ENCODE data around the gene CDK5RAP2.
"Not testable (repeated sequence)": the region's sequence is repeated elsewhere in the genome, so short reads cannot be mapped to it uniquely, and the experiment has no call there.

CDK5RAP2 gene

DNA sequence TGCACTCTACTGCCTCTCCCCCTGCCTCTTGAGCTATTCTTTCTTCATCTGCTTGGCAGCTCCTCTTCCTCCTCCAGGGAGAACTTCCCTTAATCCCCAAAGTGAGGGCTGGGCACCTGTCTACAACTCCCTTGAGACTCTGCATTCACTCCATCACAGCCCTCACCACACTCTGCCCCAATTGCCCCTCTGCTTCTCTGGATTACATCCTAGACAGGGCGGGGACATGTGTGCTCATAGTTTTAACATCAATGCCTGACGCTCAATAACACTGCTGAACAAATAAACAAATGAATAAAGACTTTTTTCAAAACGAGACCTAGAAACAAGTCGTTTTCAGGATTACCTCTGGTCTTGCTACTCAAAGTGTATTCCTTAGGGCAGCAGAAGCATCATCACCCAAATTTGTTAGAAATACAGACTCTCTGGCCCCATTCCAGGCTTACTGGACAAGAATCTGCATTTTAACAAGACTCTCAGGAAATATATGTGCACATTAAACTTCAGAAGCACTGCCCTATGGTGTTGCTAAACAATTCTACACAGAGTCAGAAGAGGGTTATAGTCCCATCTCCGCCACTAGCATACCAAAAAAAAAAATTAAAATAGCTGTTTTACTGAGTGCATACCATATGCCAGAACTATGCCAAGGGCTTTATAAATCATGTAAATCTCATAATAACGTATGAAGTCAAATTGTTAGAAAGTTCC is 115.6 kb downstream of the CDK5RAP2 start:
- no peak for DNase-seq

DNA sequence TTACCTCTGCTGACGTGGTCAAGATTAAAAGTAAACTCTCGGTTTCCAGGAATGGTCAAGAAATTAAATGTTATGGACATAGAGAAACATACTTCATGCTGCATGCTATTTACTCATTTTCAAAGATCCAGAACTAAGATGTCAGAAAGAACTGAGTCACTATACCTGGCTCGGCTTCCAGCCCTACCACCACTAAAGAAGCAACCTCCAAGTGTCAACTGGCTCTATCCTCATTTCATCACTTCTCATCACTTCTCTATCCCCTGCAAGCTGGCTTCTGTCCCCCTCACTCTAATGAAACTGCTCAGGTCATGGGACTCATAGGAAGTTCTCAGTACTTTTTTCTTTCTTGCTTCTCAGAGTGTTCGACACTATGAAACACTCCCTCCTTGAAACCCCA is 116.2 kb downstream of the CDK5RAP2 start:
- no peak for DNase-seq

DNA sequence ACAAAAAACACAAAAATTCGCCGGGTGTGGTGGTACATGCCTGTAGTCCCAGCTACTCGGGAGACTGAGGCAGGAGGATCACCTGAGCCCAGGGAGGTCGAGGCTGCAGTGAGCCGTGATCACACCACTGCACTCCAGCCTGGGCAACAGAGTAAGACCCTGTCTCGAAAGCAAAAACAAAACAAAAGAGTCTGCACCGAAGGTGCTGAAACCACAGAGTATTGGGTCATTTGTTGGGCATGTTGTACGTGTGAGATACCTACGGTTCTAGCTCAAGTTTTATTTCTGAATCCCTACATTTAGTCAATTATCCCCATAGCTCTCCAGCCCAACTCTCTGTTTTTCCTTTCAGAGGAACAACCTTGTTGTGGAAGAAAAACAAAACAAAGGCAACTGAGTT is 118.3 kb downstream of the CDK5RAP2 start:
- DNase-seq: not testable (repeated sequence)

DNA sequence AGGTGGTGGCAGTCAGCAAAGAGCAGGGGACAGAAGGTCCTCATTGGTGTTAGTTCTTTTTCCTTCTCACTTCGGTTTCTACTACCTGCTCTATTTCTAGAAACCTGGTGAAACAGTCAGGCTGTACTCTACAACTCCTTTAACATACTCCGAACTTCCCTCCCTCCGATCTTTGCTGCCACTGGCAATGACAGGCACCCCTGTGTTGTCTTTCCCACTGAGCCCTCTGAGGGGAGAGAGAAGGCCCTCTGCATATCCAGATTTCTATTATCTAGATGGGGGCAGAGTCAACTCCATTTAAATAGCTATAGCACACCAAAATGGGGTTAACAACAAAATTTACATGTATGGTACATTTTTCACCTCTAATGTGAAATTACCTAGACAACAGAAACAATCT is 123.7 kb downstream of the CDK5RAP2 start:
- no peak for DNase-seq

DNA sequence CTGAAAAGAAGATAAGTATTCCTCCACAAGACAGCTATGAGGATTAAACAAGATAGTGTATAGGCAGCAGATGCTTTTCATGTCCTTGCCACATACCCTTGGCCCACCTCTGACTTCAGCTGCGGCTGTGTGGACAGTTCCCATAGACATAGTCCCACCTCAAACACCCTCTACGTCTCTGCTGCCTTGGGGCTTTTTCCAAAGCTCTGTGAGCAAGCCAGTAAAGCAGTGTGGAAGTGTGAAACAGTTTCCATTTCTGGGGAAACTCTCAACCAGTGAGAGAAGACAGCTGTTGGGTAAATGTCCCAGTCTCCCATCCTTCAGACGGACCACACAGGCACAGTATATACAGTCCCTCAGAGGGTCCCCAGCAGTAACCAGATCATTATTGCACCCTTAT is 125.5 kb downstream of the CDK5RAP2 start:
- no peak for DNase-seq

DNA sequence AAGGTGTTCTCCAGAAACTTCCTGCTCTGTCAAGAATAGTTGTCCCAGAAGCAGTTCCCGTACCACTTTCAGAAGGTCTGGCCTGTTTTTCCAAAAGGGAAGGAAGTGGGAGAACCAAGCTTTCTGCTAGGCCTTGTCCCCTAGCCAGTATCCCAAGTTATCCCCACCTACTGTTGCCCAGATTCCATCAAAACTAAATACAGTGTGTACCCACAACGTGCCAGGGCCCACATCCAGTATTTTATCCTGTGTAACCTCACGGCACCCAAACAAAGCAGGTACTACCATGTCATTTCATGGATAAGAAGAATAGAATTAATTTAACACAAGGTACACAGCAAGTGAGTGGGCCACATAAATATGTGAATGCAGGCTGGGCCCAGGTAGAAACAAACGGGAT is 126.2 kb downstream of the CDK5RAP2 start:
- DNase-seq: no peak

DNA sequence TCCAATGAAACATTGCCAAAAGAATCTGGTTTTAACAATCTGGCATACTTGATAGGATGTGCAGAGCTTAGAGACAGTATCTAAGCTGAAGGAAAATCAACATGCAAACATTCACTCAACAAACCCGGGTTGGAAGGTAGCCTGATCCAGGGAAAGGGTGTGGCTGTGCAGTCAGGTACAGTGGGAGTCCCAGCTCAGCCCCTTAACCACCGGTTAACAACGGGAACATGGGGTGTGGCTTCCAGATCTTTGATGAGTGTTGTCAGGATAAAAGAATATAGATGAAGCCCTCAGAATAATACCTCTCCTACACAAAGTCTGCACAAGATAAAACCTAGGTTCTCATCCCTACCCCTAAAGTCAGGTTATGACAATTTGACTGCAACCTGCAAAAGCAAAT is 127.3 kb downstream of the CDK5RAP2 start:
- DNase-seq: no peak

DNA sequence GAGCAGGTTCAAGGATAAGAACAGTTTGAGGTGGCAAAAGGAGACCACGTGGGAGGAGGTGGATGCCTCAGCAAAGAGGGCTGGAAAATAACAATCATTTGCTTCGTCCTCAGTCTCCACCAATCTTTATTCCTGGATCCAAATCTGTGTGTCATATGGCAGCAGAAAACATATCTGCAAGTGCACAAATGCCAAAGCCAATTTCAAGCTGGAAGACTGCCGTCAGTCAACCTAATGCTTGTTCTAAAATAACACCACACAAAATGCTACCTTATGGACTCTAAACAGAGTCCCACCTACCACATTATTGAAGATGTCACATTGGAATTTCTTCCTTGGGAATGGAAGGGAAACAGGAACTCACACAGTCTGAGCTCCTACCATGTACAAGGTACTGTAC is 129.1 kb downstream of the CDK5RAP2 start:
- no peak for DNase-seq

DNA sequence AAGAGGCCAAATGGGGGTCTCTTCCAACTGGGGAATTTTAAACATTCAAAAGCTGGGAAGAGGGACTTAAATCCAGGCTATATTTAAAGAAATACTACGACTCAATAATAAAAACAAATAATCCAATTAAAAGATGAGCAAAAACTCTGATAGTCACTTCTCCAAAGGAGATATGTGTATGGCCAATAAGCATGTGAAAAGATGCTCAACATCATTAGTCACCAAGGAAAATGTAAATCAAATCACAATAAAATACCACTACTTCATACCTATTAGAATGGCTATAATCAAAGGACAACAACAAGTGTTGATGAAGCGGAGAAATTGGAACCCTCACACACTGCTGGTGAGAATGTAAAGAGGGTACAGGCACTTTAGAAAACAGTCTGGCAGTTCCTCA is 130.4 kb downstream of the CDK5RAP2 start:
- no peak for DNase-seq

DNA sequence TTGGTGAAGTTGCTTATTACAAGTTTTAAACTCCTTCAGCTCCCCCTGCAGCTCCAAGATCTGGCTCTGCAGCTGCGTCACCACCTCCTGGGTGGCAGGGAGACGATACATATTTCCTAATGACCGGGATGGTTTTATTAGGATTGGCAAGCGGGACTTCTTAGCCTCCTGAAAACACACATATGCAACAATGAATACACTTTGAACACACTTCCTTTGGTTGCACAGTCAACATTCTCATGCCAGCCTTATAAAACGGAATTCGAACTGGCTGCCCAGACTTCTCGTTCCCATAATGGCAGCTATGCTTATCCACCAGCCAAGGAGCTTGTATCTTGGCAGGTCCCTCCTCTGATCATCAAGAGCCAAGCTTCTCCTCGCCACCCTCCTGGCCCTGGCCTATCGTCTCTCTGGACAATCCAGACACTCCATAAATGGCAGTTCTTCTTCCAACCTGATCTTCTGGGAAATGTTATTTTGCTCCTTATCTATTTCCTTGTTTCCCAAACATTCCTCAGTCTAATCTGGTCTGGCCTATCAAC is 131.9 kb downstream of the CDK5RAP2 start:
- DNase-seq: no peak

DNA sequence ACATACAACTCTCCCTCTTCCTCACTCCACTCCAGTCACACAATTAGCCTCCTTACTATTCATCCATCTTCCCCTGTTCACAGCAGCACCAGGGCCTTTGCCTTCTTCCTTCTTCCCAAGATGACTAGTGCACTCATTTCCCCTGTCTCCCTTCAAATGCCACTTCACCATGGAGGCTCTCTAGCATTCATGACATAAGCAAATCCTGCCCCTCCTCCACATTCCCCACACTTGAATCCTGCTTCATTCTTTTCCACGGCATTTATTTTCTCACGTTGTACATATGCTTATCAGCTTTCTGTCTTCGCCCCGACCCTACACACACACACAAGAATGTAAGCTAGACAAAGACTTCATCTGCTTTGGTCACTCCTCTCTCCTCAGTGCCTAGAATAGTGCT is 133.3 kb downstream of the CDK5RAP2 start:
- peak in 1 of 3 donors; percentile 35 for DNase-seq

DNA sequence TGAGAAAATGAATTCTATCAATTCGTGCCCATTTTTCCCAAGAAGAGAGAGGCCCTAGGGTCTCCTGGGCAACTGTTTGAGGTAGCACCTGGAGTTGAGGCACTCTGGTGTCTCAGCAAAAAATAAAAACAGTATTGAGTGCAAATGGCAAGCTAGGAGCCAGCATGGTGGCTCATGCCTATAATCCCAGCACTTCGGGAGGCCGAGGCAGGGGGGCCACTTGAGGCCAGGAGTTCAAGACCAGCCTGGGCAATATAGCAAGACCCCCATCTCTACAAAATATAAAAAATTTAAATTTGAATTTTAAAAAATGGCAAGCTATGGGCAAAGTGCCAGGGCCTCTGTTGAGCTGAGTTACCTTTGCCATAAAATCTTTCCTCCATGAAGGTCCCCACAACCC is 136.0 kb downstream of the CDK5RAP2 start:
- DNase-seq: no peak

DNA sequence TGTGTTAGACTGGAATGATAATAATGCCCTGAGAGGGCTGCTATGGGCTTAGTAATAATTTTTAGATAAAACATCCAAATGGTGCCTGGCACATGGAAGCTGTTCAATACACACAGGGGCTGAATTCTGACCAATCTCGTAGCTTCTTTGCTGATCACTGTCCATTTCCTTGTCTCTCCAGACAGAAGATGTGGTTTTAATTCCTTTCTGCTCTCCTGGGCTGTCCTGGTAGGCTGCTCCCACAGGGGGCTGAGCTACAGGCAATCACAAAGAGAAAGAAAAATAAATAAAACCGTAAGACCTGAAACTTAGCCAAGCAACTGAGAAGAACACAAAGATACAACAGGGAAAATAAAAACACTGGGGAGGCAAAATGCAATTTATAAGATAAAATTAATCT is 136.5 kb downstream of the CDK5RAP2 start:
- no peak for DNase-seq

DNA sequence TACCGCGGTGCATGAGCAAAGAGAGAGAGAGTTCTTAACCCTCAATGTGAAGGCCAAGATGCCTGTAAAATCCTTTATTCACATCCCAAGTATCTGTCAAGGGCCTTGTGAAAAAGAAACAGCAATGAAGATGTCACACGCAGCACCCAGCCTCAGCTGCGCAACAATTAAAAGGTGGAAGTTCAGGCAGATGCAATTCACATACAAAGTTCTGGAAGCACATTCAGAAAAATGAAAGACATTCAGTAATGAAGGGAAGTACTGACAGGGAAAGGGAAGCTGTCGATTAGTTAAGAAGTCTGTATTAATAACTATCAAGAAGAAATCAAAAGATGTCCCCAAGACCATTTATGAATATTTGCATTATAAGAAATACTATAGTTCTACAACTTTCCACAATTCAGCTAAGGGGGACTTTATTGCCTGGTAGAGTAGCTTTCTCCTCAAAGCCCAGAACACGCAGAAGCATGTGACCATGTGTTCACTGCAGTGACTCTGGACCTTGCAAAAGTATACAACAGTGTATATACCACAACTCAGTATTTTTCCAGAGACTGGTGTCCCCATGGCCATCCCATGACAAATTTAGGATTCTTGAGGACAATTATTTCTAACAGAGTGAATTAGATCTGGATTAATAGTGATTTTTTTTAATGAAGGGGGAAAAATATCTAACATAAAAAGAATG is 137.5 kb downstream of the CDK5RAP2 start:
- DNase-seq: peak; percentile 39 to 60 (median 50)

DNA sequence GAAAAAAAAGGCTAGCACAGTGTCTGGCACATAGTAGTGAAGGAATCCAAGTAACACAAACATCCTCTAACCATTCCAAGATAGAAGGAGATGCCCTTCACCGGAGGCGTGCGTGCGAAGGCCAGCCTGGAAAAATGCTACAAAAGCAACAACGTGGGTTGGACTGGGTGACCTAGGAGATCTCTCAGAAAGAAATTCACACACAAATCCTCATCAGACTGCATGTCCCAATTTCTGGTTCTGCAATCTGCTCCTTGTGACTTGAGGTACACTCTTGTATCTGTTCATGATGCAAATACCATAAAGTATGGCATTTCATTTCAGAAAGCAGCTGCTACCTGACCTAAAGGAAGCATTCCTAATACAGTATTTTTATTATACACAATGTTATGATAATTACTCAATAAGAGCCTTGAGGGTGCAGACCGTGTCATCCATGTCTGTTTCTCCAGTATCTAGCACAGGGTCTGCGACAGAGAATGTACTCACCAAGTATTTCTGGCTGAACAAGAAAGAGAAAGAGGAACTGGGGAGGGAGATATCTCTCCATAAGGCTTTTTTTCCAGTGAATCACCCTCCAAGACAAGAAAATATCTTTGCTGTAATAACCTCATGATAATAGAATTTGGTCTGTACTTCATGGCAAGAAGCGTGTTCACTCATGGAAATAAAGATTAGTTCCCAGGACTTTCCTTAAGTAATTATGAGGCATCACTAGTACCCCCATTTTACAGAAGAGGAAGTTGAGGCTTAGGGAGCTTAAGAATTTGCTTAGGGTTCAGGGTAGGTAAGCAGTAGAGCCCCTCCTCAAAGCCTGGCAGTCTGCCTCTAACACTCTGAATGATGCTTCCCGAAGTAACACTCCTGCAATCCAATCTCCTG is 138.3 kb downstream of the CDK5RAP2 start:
- peak; percentile 71 to 86 (median 84) for DNase-seq

DNA sequence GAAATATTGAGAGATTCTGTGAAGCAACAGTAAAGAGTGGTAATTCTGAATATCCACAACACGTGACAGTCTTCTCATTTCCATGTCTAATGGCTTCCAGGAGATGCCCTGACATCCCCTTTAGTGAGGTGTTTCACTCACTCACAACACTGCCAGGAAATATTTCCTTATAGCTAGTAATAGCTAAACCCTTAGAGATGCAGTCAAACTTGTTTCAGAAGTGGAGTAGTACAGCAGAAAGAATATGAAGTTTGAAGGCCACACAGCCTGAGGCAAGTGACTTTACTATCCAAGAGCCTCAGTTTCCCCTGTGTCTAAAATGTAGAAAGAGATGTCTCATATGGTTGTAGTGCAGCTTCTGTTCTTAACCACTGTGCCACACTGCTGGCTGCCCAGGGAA is 139.2 kb downstream of the CDK5RAP2 start:
- no peak for DNase-seq

DNA sequence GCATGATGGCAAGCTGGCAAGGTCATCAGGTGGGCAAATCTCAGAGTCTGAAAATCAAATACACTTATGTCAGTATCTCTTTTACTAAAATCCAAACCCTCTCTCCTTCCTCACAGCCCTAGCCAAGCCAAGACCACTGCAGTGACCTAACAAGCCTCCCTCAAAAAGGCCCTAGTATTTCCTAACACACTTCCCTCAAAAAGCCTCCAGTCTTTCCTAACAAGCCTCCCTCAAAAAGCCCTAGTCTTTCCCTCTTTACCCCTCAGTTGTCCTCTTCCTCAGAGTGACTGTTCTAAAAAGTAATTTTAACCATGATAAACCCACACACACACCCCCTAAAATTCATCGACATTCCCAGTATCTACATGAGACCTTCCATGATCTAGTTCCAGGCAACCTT is 140.0 kb downstream of the CDK5RAP2 start:
- DNase-seq: peak; percentile 57 to 66 (median 64)

DNA sequence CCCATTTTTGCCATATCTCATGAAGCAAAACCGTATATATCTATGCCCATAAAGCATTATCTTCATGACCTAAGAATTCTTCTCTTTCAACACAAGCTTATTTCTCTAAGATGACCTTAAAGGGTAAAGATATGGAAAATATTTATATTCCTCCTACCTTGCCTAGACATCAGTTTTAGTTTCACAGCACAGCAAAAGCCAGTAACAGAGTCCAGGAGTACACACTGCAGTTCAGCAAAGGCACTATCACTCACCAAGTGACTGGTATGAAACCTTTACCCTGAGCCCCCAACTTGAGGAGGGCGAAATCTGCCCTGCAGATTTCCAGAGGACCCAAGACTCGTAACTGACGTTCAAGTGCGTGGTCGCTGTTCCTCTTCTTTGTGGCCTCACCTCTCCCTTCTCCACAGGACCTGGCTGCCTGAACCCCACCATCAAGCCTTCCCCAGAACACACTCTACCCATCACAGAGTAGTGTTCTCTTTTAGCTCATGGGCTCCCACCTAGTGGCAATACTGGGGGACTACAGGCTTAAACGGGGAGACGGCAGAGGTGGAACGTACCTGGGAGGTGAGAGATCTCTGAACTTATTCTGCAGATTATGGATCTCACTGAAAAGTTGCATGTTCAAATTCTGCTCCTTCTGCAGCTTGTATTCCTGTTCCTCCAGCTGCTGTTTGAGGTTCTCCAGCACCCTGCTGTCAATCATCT is 141.0 kb downstream of the CDK5RAP2 start:
- peak in 1 of 3 donors; percentile 19 for DNase-seq

DNA sequence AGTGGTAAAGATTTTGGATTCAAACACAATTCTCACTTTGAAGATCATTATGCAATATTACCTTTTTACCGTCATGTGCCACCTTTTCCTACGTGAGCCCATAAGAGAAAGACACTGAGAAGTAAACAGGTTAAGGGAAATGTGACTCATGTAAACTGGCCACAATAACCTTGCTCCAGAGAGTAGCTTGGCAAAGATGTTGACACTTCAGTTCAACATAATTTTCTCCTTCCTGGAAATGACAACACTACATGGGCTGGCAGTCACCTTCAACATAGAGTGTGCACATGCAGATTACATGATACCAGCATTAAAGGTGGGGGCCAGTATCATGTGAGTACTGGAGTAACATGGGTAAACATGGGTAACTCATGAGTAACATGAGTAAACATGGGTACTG is 141.9 kb downstream of the CDK5RAP2 start:
- DNase-seq: no peak

DNA sequence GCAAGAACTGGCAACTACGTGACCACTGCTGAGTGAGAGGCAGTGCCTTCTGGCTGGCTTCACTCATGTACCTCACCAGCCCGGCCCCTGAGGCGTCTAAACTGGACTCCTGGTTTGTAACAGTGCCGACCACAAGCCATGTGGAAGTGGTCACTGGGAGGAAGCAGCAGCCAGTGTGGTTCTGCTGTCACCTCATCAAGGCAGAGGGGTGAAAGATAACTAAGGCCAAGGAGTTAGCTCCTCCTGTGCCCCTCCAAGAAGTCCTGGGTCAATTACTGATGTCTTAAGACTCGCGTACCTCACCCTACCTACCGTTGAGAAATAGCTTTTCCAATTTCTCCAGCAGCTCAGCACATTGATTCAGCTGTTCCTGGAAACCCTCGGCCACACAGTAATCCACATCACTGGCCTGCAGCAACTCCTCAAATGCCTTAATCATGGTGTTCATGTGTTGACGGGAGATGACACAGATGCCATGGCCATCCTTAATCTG is 142.9 kb downstream of the CDK5RAP2 start:
- peak; percentile 59 to 74 (median 64) for DNase-seq

DNA sequence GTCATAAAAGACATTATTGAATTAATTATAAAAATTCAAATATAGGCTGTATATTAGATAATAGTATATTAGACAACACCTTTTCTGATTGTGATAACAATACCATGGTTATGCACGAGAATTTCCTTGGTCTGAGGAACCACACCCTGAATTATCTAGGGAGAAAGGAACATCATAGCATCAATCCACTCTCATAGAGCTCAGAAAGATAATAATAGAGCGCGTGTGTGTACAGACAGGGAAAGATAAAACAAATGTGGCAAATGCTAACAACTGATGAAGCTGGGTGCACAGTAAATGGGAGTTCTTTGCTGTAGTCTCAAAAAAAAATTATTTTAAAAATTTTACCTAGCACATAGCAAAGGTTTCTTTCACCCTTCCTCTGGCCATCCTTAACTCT is 143.5 kb downstream of the CDK5RAP2 start:
- DNase-seq: no peak

DNA sequence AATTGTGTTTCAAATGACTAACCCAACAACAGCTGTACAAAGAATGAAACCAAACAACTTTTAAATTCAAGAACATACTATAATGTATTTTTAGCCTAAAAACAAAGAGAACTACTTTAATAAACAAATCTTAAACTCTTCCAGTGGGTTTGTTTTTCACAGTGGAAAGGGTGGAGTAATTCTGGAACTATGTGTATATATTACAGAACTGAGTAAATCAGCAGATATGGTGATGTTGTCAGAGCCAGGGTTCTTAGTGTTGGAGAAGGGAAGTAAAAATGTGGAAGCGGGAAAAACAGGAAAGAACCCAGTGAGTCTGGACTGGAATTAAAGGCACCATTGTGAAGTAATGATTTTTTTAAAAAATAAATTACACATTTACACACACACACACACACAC is 144.9 kb downstream of the CDK5RAP2 start:
- DNase-seq: peak; percentile 69 to 78 (median 78)

DNA sequence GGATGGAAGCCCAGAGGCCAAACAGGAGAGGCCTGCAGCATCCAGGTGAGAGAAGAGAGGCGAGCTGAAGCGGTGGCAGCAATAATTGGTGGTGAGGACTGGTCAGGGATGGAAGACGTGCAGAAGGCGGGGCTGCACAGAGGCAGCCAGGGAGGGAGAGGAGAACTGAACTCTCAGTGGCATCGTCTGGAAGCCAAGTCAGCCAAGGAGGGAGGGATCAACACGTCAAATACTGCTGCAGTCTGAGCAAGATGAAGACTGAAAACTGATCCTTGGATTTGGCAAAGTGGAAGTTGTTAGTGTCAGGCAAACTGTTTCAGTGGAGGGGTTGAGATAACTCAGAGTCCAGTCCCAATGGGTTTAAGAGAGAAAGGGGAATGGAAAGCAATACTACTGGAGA is 145.4 kb downstream of the CDK5RAP2 start:
- DNase-seq: no peak

All from suppressor macrophage treated with lipopolysaccharide for 1 hour (primary cell).